ENCODE results near the gene UBN2.

DNA sequence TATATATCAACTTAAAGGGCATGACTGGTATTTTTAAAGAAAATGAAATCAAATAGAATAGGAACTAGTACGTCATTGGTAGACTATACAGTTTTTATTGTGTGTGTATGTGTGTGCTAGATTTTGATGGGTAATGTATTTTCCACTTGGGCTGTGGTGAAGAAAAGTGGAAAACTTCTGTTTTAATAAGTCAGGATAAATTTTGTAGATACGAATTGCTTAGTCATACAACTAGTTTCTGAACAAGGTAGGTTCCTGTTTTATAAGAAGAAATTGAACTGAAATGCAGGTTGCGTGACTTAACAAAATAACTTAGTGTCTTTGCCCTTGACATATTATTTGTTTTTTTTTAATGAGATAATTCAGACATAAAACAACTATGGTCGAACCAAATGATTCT lies 24.3 kb downstream of the UBN2 start:
- TF ChIP-seq, protein P1, sequence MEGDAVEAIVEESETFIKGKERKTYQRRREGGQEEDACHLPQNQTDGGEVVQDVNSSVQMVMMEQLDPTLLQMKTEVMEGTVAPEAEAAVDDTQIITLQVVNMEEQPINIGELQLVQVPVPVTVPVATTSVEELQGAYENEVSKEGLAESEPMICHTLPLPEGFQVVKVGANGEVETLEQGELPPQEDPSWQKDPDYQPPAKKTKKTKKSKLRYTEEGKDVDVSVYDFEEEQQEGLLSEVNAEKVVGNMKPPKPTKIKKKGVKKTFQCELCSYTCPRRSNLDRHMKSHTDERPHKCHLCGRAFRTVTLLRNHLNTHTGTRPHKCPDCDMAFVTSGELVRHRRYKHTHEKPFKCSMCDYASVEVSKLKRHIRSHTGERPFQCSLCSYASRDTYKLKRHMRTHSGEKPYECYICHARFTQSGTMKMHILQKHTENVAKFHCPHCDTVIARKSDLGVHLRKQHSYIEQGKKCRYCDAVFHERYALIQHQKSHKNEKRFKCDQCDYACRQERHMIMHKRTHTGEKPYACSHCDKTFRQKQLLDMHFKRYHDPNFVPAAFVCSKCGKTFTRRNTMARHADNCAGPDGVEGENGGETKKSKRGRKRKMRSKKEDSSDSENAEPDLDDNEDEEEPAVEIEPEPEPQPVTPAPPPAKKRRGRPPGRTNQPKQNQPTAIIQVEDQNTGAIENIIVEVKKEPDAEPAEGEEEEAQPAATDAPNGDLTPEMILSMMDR (IDR thresholded peaks at IDR 0.05 in 2 of 3, conservative IDR thresholded peaks at IDR 0.05 in 1 of 3; ENCODE audit: control insufficient read depth in 2 of 3, extremely low read depth in 1 of 3, insufficient read depth in 1 of 3, low read depth in 3 of 3, low read length in 3 of 3): no peak
- TF ChIP-seq RELA (IDR thresholded peaks at IDR 0.05; ENCODE audit: borderline replicate concordance, partially characterized antibody) (no peak), SP1 (IDR thresholded peaks at IDR 0.05; ENCODE audit: low read depth, low read length) (no peak), SIN3A (IDR thresholded peaks at IDR 0.05; ENCODE audit: low read depth, low read length) (no peak), TCF3 (IDR thresholded peaks at IDR 0.05; ENCODE audit: borderline replicate concordance, insufficient read depth, low read depth, low read length) (no peak), POLR2AphosphoS5 (IDR thresholded peaks at IDR 0.05; ENCODE audit: low read length) (no peak), POLR2A (IDR thresholded peaks at IDR 0.05; ENCODE audit: low read depth, low read length) (no peak), ZNF24 (IDR thresholded peaks at IDR 0.05) (no peak)
- TF ChIP-seq, protein P2, sequence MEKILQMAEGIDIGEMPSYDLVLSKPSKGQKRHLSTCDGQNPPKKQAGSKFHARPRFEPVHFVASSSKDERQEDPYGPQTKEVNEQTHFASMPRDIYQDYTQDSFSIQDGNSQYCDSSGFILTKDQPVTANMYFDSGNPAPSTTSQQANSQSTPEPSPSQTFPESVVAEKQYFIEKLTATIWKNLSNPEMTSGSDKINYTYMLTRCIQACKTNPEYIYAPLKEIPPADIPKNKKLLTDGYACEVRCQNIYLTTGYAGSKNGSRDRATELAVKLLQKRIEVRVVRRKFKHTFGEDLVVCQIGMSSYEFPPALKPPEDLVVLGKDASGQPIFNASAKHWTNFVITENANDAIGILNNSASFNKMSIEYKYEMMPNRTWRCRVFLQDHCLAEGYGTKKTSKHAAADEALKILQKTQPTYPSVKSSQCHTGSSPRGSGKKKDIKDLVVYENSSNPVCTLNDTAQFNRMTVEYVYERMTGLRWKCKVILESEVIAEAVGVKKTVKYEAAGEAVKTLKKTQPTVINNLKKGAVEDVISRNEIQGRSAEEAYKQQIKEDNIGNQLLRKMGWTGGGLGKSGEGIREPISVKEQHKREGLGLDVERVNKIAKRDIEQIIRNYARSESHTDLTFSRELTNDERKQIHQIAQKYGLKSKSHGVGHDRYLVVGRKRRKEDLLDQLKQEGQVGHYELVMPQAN (conservative IDR thresholded peaks at IDR 0.05): no peak
